Upper lobe of left lung (tissue), 6 donors: ENCODE results near the gene TSPAN10. TPM values are rescaled to one million over a fixed set of nuclear protein-coding genes. Genes with fewer than 3 reads are reported as not detected.

Experiments used
- ATAC-seq, 2 donors: fragments of 200-7000 bp; cut with Tn5 transposase; one replicate each; pipeline ENCODE4 v1.9.1; 2022; ENCODE audit warnings: mild to moderate bottlenecking in 2 of 2, moderate library complexity in 2 of 2; ENCODE audit not compliant: low FRiP score in 2 of 2
- DNase-seq, 2 donors: peaks; one replicate each; pipeline ENCODE4 v3.0.0-alpha.2; 2019 to 2020
- H3K27ac ChIP-seq, 4 donors: fragments of 200-600 bp; sonication (generic); one replicate each; pipeline ENCODE4 v1.5.1; 2016 to 2019
- H3K27me3 ChIP-seq, 4 donors: fragments of 200-600 bp; sonication (generic); one replicate each; pipeline ENCODE4 v1.5.1; 2017 to 2019
- H3K36me3 ChIP-seq, 4 donors: fragments of 200-600 bp; sonication (generic); one replicate each; pipeline ENCODE4 v1.5.1; 2016 to 2019
- H3K4me1 ChIP-seq, 4 donors: fragments of 200-600 bp; sonication (generic); one replicate each; pipeline ENCODE4 v1.5.1; 2018 to 2019
- H3K4me3 ChIP-seq, 4 donors: fragments of 200-600 bp; sonication (generic); one replicate each; pipeline ENCODE4 v1.5.1; 2017 to 2019; ENCODE audit warnings: mild to moderate bottlenecking in 2 of 4, moderate library complexity in 1 of 4
- H3K9me3 ChIP-seq, 4 donors: fragments of 200-600 bp; sonication (generic); one replicate each; pipeline ENCODE4 v1.5.1; 2018 to 2019
- EP300 ChIP-seq, 4 donors: sonication (generic); formaldehyde crosslinking; IDR thresholded peaks; one replicate each; pipeline ENCODE4 v1.5.1; 2017; ENCODE audit warnings: antibody characterized with exemption in 4 of 4, control low read depth in 2 of 4
- POLR2A ChIP-seq, 4 donors: fragments of 450-650 bp; IDR thresholded peaks; one replicate each; pipeline ENCODE4 v1.5.1; 2016 to 2017; ENCODE audit warnings: antibody characterized with exemption in 4 of 4, mild to moderate bottlenecking in 2 of 4
- POLR2AphosphoS5 ChIP-seq, 2 donors: sonication (generic); formaldehyde crosslinking; IDR thresholded peaks; one replicate each; pipeline ENCODE4 v1.5.1; 2017; ENCODE audit warnings: antibody characterized with exemption in 2 of 2
- WGBS, 2 donors: methylation state at CpG; one replicate each; pipeline ENCODE4 v1.1.5; 2017 to 2018; 5-methylcytosine and 5-hydroxymethylcytosine counted together
- total RNA-seq, 6 donors: library from RNA; depleted of rRNA in 4 of 6; stranded (reverse); fragments of >200 nt in 4 of 6; gene quantifications; one replicate each; pipeline versions ENCODE4 v1.1.0 to v1.2.1, GENCODE V29; 2016 to 2021
- TF ChIP-seq, protein P1 (sequence below), 6 experiments: fragments of 450-650 bp in 4 of 6; fragments of 200-600 bp in 2 of 6; sonication (generic) in 2 of 6; IDR thresholded peaks; one replicate each; pipeline ENCODE4 v1.5.1; 2016 to 2019; ENCODE audit warnings: antibody characterized with exemption in 6 of 6
- donor health status: DM: no; HTN: no; CAD: no; lungs with moderate emphysema.
- donor health status: DM: no; HTN: yes; CAD: no; lungs with severe emphysema.

The TSPAN10 gene
- total RNA-seq, 6 donors from 2014 or later: 0.61 to 2.8 (median 1.0) TPM

DNA sequence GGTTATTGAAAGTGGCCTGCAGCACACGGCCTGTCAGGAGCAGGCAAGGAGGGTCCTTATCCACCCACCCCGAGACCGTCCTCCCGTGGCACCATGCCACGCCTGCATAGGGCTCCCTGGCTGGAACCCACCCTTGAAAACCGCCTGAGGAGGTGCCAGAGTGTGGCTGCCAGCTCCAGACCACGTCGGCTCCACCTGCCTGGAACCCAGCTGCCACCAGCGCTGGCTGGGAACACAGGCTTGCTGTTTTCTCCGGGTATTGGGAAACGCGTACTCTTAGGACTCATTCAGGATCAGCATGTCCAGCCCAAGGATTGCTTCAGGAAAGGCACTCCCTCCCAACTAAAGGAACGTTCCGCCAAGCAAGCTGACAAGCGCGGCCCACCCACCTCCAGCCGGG, 39.9 kb downstream of the TSPAN10 start:
- ATAC-seq: peak in 1 of 2 donors; percentile 32
- DNase-seq: no peak
- 98% methylated on average over 11 to 15 of the region's 17 CpGs for WGBS, 2 donors

DNA sequence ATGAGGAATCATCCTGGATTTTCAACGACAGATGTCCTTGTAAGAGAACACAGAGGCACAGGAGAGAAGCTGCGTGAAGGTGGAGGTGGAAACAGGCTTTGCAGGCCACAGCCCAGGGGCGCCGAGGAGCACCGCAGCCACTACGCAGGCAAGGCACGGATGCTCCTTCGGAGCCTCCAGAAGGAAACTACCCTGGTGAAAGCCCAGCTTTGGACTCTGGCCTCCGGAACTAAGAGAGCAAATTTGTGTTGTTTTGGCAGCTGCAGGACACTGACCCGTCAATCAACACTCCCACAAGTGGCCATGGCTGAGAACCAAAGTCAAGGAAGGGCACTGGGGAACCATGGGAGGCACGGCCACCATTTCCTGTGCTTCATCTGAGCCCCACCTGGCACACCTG, 43.2 kb downstream of the TSPAN10 start:
- Histone ChIP-seq H3K9me3 (no peaks in the 10 kb centered on the region), H3K4me3 (no peak overlapping the region), H3K36me3 (peaks cover 0 to 12% (median 0%) of the 10 kb centered on the region in 4 donors), H3K4me1 (peaks cover 16 to 25% (median 17%) of the 10 kb centered on the region in 4 donors), H3K27ac (no peak overlapping the region), H3K27me3 (no peaks in the 10 kb centered on the region)
- DNase-seq: no peak
- no peak for ATAC-seq
- TF ChIP-seq, protein P1, sequence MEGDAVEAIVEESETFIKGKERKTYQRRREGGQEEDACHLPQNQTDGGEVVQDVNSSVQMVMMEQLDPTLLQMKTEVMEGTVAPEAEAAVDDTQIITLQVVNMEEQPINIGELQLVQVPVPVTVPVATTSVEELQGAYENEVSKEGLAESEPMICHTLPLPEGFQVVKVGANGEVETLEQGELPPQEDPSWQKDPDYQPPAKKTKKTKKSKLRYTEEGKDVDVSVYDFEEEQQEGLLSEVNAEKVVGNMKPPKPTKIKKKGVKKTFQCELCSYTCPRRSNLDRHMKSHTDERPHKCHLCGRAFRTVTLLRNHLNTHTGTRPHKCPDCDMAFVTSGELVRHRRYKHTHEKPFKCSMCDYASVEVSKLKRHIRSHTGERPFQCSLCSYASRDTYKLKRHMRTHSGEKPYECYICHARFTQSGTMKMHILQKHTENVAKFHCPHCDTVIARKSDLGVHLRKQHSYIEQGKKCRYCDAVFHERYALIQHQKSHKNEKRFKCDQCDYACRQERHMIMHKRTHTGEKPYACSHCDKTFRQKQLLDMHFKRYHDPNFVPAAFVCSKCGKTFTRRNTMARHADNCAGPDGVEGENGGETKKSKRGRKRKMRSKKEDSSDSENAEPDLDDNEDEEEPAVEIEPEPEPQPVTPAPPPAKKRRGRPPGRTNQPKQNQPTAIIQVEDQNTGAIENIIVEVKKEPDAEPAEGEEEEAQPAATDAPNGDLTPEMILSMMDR (IDR thresholded peaks at IDR 0.05): no peak
- TF ChIP-seq POLR2AphosphoS5 (IDR thresholded peaks at IDR 0.05) (no peak), EP300 (IDR thresholded peaks at IDR 0.05) (no peak), POLR2A (IDR thresholded peaks at IDR 0.05) (no peak)
- WGBS, 2 donors: 85 to 92% methylated on average over 11 of the region's 11 CpGs

More for the DNA sequence above, 39.9 kb downstream of the TSPAN10 start:
- Histone ChIP-seq H3K4me3 (no peak overlapping the region), H3K36me3 (peaks cover 14 to 39% (median 23%) of the 10 kb centered on the region in 4 donors), H3K27me3 (no peaks in the 10 kb centered on the region), H3K9me3 (no peaks in the 10 kb centered on the region), H3K4me1 (peaks cover 0 to 2% (median 0%) of the 10 kb centered on the region in 4 donors), H3K27ac (no peak overlapping the region)
- TF ChIP-seq POLR2AphosphoS5 (IDR thresholded peaks at IDR 0.05) (no peak), POLR2A (IDR thresholded peaks at IDR 0.05) (no peak), EP300 (IDR thresholded peaks at IDR 0.05) (no peak)
- TF ChIP-seq, protein P1 (IDR thresholded peaks at IDR 0.05): no peak

DNA sequence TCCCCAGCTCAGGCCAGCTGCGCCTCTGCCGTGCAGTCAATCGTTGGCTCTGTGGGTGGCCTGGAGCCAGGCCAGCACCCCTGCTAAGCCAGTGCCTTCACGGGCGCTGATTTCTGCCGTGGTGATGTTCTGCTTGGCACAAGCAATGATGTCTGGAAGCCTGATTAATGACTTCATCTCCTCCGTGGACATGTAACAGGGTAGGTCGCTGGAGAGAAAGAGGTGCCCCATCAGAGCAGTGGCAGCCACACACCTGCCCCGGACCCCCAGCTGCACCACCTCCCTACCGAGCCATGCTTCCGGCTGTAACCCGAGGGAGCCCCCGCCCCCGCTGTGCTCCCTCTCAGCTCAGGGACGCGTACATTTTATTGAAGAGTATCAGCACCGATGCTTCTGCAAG, 44.7 kb downstream of the TSPAN10 start:
- Histone ChIP-seq H3K27me3 (no peaks in the 10 kb centered on the region), H3K27ac (no peak overlapping the region), H3K4me1 (peaks cover 22 to 38% (median 27%) of the 10 kb centered on the region in 4 donors), H3K9me3 (no peaks in the 10 kb centered on the region), H3K4me3 (no peak overlapping the region), H3K36me3 (peaks cover 2 to 25% (median 9%) of the 10 kb centered on the region in 4 donors)
- no peak for DNase-seq
- TF ChIP-seq EP300 (IDR thresholded peaks at IDR 0.05): no peak
- TF ChIP-seq POLR2A (IDR thresholded peaks at IDR 0.05): no peak
- TF ChIP-seq, protein P1 (IDR thresholded peaks at IDR 0.05): no peak
- no peak for TF ChIP-seq POLR2AphosphoS5 (IDR thresholded peaks at IDR 0.05)
- 83 to 92% methylated on average over 9 to 17 of the region's 17 CpGs for WGBS, 2 donors
- ATAC-seq: no peak

DNA sequence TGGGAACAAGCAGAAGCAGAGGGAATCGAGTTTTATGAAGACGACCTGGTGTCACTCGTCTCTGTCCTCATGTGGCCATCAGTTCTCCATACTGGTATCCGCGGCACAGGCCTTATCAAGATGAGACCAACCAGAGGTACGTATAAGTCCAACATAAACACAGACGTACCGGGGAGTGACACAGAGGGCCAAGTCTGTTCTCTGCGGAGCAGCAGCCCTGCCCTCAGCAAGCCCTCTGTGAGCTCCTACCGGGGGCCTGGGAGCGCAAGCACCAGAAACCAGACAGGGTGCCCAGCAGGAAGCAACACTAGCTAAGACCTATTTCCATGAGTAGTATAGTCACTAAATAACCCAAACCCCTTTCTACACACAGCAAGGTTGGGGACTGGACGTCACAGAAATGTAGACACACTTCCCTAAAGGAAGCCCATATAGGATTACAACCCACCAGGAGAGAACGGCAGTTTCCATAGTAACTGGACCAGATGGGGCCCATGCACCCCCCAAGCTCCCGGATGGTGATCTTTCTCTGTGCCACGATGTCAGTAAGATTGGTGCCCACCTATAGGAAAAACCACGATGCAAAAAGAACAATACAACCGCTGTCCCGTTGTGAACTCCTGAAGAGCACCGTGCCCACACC, 45.7 kb downstream of the TSPAN10 start:
- H3K27me3 ChIP-seq: no peaks in the 10 kb centered on the region
- ATAC-seq: no peak
- no peak for TF ChIP-seq POLR2A (IDR thresholded peaks at IDR 0.05)
- TF ChIP-seq, protein P1 (IDR thresholded peaks at IDR 0.05): no peak
- no peak for TF ChIP-seq POLR2AphosphoS5 (IDR thresholded peaks at IDR 0.05)
- TF ChIP-seq EP300 (IDR thresholded peaks at IDR 0.05): no peak
- peak overlapping the region; percentile 82 to 93 (median 88) for H3K27ac ChIP-seq
- WGBS, 2 donors: 42 to 47% methylated on average over 17 to 19 of the region's 19 CpGs
- peaks cover 9 to 35% (median 19%) of the 10 kb centered on the region in 4 donors for H3K36me3 ChIP-seq
- peak overlapping the region; percentile 88 to 100 (median 92) for H3K4me3 ChIP-seq
- peaks cover 22 to 38% (median 28%) of the 10 kb centered on the region in 4 donors for H3K4me1 ChIP-seq
- DNase-seq: no peak
- H3K9me3 ChIP-seq: no peaks in the 10 kb centered on the region
